ENCODE results near the gene SMYD5. TPM values are rescaled to one million over a fixed set of nuclear protein-coding genes. Genes with fewer than 3 reads are reported as not detected.

SMYD5 gene
- 12.7 and 17.1 TPM in 2 replicates for total RNA-seq

GRCh38 chr2:73214120-73215035, at the start of gene SMYD5:
Gene SMYD5 (plus strand): TSS chr2:73214245. CDS start chr2:73214267, 22 bp downstream.

GRCh38 chr2:73202156-73203054, 11.6 kb upstream of the SMYD5 start, which contains the start of gene NOTO:
Gene NOTO (plus strand): TSS chr2:73202574. CDS start chr2:73202667, 93 bp downstream.

GRCh38 chr2:73233154-73233931, 19.3 kb downstream of the SMYD5 start, which contains the start of gene PRADC1:
Gene PRADC1 (minus strand): TSS chr2:73233239. CDS start chr2:73233160, 79 bp downstream.

GRCh38 chr2:73233932-73234832, 20.1 kb downstream of the SMYD5 start, which contains the start of gene CCT7:
Gene CCT7 (plus strand): TSS chr2:73234308. CDS start chr2:73234379, 71 bp downstream.

Other genes with a start within 250 kb of the SMYD5 start
- 8.4 and 10.2 TPM in 2 replicates for gene SFXN5, start 142.5 kb upstream of the SMYD5 start, total RNA-seq
- 17.6 and 27.8 TPM in 2 replicates for gene RAB11FIP5, start 101.3 kb upstream of the SMYD5 start, total RNA-seq
- not detected in 2 replicates for gene NOTO, start 11.7 kb upstream of the SMYD5 start, total RNA-seq
- gene PRADC1, start 19.0 kb downstream of the SMYD5 start, total RNA-seq = 10.9 and 11.5 TPM in 2 replicates
- gene CCT7, start 20.1 kb downstream of the SMYD5 start, total RNA-seq = 312 and 317 TPM in 2 replicates
- 1.1 and 1.6 TPM in 2 replicates for gene FBXO41, start 70.2 kb downstream of the SMYD5 start, total RNA-seq
- not detected in 2 replicates for gene EGR4, start 79.3 kb downstream of the SMYD5 start, total RNA-seq
- gene ALMS1, start 171.6 kb downstream of the SMYD5 start, total RNA-seq = 10.7 and 14.1 TPM in 2 replicates

All from smooth muscle cell of bladder (primary cell).